ENCODE data around the gene RABAC1. TPM values are rescaled to one million over a fixed set of nuclear protein-coding genes. Genes with fewer than 3 reads are reported as not detected.

RABAC1 gene
- total and polyA plus RNA-seq, 2 of the 4 experiments (the other 2 are of a cell fraction) = 117 to 276 TPM

Other genes starting within 250 kb of the RABAC1 start
- gene CEACAM6, start 203.8 kb downstream of the RABAC1 start, total RNA-seq (2012; rRNA removed) = not detected in 2 replicates
- gene CEACAM6, start 203.8 kb downstream of the RABAC1 start, polyA plus RNA-seq (2012; rRNA removed) = not detected in 2 replicates
- not detected in 2 replicates for gene CEACAM3, start 162.7 kb downstream of the RABAC1 start, total RNA-seq (2012; rRNA removed)
- gene CEACAM3, start 162.7 kb downstream of the RABAC1 start, polyA plus RNA-seq (2012; rRNA removed) = not detected in 2 replicates
- not detected in 2 replicates for gene LYPD4, start 114.6 kb downstream of the RABAC1 start, total RNA-seq (2012; rRNA removed)
- gene LYPD4, start 114.6 kb downstream of the RABAC1 start, polyA plus RNA-seq (2012; rRNA removed) = not detected in 2 replicates
- not detected in 2 replicates for gene DMRTC2, start 114.3 kb downstream of the RABAC1 start, total RNA-seq (2012; rRNA removed)
- not detected in 2 replicates for gene DMRTC2, start 114.3 kb downstream of the RABAC1 start, polyA plus RNA-seq (2012; rRNA removed)
- 230 and 299 TPM in 2 replicates for gene RPS19, start 99.1 kb downstream of the RABAC1 start, total RNA-seq (2012; rRNA removed)
- gene RPS19, start 99.1 kb downstream of the RABAC1 start, polyA plus RNA-seq (2012; rRNA removed) = 1,882 and 3,988 TPM in 2 replicates
- gene CD79A, start 82.0 kb downstream of the RABAC1 start, total RNA-seq (2012; rRNA removed) = not detected in 2 replicates
- 0.19 and 0.24 TPM in 2 replicates for gene CD79A, start 82.0 kb downstream of the RABAC1 start, polyA plus RNA-seq (2012; rRNA removed)
- 11.5 and 12.5 TPM in 2 replicates for gene ARHGEF1, start 76.1 kb downstream of the RABAC1 start, total RNA-seq (2012; rRNA removed)
- gene ARHGEF1, start 76.1 kb downstream of the RABAC1 start, polyA plus RNA-seq (2012; rRNA removed) = 47.1 and 51.2 TPM in 2 replicates
- not detected in 2 replicates for gene ERFL, start 30.9 kb downstream of the RABAC1 start, total RNA-seq (2012; rRNA removed)
- gene ERFL, start 30.9 kb downstream of the RABAC1 start, polyA plus RNA-seq (2012; rRNA removed) = 0.09 TPM in 1 of 2 replicates, not detected in the other
- gene ATP1A3, start 34.9 kb upstream of the RABAC1 start, total RNA-seq (2012; rRNA removed) = under 0.01 TPM in 2 replicates
- 0.11 and 0.12 TPM in 2 replicates for gene ATP1A3, start 34.9 kb upstream of the RABAC1 start, polyA plus RNA-seq (2012; rRNA removed)
- not detected in 2 replicates for gene GRIK5, start 110.9 kb upstream of the RABAC1 start, total RNA-seq (2012; rRNA removed)
- gene GRIK5, start 110.9 kb upstream of the RABAC1 start, polyA plus RNA-seq (2012; rRNA removed) = 0.07 and 0.10 TPM in 2 replicates
- 8.1 and 10.0 TPM in 2 replicates for gene ZNF574, start 116.8 kb upstream of the RABAC1 start, total RNA-seq (2012; rRNA removed)
- gene ZNF574, start 116.8 kb upstream of the RABAC1 start, polyA plus RNA-seq (2012; rRNA removed) = 12.7 and 14.1 TPM in 2 replicates
- 0.54 and 0.56 TPM in 2 replicates for gene POU2F2, start 173.1 kb upstream of the RABAC1 start, total RNA-seq (2012; rRNA removed)
- gene POU2F2, start 173.1 kb upstream of the RABAC1 start, polyA plus RNA-seq (2012; rRNA removed) = 5.0 and 6.6 TPM in 2 replicates

All from IMR-90 (cell line).